PFSK-1 (cell line): ENCODE measurements around the gene KCNB1.

Experiments
- FOXP2 ChIP-seq: optimal IDR thresholded peaks from 2 replicates; pipeline ENCODE3; 2011; ENCODE audit warnings: borderline replicate concordance, control low read depth, inconsistent platforms; ENCODE audit not compliant: insufficient read depth; ENCODE audit errors: extremely low read length, extremely low read depth
- POLR2AphosphoS5 ChIP-seq: IDR thresholded peaks from 2 replicates; pipeline ENCODE4 v1.6.1; 2012; ENCODE audit warnings: low read depth, mild to moderate bottlenecking, control low read depth, low read length, moderate library complexity
- SIN3A ChIP-seq: IDR thresholded peaks from 2 replicates; pipeline ENCODE4 v1.6.1; 2012; ENCODE audit warnings: mild to moderate bottlenecking, low read length, moderate library complexity, borderline replicate concordance; ENCODE audit not compliant: insufficient read depth
- TAF1 ChIP-seq: IDR thresholded peaks from 2 replicates; pipeline ENCODE4 v1.6.1; 2012; ENCODE audit warnings: low read length, control low read depth, borderline replicate concordance; ENCODE audit not compliant: insufficient read depth
- TF ChIP-seq, protein P1 (sequence below), 2 experiments: IDR thresholded peaks; 2 replicates each; pipeline versions ENCODE4 v1.6.1 to v1.8.0; 2011 to 2012; ENCODE audit warnings: low read depth in 2 of 2, low read length in 2 of 2, control low read depth in 1 of 2, inconsistent platforms in 1 of 2, mild to moderate bottlenecking in 1 of 2, moderate library complexity in 1 of 2; ENCODE audit not compliant: insufficient read depth in 1 of 2

The KCNB1 gene

DNA sequence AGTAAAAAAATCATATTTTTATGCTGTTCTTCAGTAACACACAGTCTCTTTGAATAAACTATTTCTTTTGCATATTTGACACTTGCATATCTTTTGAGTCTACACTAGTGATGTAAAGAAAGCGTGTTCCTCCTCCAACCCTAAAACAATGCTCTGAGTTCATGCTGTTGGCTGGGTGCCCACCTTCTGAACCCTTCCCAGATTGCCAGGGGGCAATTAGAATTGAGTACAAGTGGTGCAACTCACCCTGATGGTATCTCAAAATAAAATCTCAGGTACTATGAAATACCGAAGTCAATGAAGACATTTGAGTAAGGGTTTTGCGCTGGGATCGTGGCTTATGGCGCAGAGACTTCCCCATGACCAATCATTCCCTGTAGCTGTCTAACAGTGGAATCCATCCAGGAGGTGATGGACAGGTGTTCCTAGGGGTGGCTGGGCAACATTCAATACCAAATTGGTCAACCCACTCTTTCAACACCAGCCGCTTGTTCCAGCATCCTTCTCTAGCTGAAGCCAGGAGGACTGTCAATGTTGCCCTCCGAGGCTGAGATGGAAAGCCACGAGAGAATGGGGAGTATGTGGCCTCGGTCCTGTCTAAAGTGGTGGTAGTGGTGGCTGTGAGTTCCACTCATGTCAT is 110.3 kb downstream of the KCNB1 start:
- TF ChIP-seq SIN3A (no peak), FOXP2 (no peak), POLR2AphosphoS5 (no peak), TAF1 (no peak)
- TF ChIP-seq, protein P1, sequence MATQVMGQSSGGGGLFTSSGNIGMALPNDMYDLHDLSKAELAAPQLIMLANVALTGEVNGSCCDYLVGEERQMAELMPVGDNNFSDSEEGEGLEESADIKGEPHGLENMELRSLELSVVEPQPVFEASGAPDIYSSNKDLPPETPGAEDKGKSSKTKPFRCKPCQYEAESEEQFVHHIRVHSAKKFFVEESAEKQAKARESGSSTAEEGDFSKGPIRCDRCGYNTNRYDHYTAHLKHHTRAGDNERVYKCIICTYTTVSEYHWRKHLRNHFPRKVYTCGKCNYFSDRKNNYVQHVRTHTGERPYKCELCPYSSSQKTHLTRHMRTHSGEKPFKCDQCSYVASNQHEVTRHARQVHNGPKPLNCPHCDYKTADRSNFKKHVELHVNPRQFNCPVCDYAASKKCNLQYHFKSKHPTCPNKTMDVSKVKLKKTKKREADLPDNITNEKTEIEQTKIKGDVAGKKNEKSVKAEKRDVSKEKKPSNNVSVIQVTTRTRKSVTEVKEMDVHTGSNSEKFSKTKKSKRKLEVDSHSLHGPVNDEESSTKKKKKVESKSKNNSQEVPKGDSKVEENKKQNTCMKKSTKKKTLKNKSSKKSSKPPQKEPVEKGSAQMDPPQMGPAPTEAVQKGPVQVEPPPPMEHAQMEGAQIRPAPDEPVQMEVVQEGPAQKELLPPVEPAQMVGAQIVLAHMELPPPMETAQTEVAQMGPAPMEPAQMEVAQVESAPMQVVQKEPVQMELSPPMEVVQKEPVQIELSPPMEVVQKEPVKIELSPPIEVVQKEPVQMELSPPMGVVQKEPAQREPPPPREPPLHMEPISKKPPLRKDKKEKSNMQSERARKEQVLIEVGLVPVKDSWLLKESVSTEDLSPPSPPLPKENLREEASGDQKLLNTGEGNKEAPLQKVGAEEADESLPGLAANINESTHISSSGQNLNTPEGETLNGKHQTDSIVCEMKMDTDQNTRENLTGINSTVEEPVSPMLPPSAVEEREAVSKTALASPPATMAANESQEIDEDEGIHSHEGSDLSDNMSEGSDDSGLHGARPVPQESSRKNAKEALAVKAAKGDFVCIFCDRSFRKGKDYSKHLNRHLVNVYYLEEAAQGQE (IDR thresholded peaks at IDR 0.05; ENCODE audit: insufficient read depth in 1 of 2, low read depth in 2 of 2, low read length in 2 of 2) = no peak

DNA sequence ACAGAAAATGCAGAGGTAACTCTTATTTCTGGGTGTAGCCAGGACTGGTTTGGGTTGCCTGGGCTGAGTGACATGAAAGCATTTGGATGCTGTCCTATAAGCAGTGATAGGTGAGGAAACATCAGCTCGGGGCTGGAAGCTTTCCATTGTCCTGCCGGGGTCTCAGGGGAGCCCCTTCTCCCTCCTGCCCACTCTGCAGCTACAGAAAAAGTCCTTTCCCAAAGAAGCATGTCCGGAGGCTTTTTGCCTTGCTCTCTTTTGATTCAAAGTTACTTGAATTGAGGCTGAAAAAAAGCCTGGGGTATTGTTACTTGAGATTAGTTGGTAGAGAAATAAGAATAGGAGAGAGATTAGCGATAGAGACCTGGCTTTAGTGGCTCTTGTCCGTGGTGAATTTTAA is 113.9 kb downstream of the KCNB1 start:
- TF ChIP-seq FOXP2 = no peak
- no peak for TF ChIP-seq SIN3A
- TF ChIP-seq, protein P1 (IDR thresholded peaks at IDR 0.05; ENCODE audit: insufficient read depth in 1 of 2, low read depth in 2 of 2, low read length in 2 of 2) = no peak
- TF ChIP-seq POLR2AphosphoS5 = no peak
- TF ChIP-seq TAF1 = no peak

DNA sequence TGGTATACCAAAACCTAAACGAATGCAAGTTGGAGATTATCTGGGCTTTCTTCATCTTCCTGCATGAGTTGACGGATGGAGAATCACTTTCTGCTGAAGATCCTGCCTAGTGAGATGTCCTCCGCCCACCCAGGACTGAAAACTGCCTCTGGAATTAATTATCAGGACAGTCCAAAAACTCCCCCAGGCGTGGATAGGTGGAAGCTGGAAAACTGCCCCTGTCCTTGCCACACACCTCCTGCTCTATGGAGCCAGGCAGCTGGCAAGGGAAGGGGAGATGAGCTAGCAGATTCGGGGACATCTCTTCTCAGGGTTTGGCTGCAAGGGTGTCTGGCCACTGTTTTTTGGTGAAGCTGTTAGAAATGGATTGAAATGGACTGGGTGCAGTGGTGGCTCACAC is 115.4 kb downstream of the KCNB1 start:
- TF ChIP-seq SIN3A (no peak), FOXP2 (no peak), POLR2AphosphoS5 (no peak), TAF1 (no peak)
- TF ChIP-seq, protein P1 (IDR thresholded peaks at IDR 0.05; ENCODE audit: insufficient read depth in 1 of 2, low read depth in 2 of 2, low read length in 2 of 2) = no peak

DNA sequence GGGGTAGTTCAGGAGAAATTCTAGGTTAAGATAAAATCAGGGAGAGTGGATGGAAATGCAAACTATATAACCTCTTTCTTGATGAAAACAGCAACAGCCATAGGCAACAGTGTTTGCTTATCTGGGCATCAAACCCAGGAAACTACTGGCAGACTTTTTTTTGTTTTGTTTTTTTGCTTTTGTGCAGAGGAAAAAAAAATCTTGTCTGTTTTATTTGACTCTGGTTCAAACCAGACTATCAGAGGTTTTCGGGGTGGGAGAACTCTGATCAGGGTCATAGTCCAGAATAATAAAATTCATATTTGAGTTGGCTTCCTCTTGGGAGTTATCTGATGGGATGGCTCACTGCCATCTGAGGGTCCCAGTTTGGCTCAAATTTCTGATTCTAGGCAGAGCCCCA is 115.8 kb downstream of the KCNB1 start:
- TF ChIP-seq POLR2AphosphoS5 (no peak), TAF1 (no peak)
- TF ChIP-seq, protein P1 (IDR thresholded peaks at IDR 0.05; ENCODE audit: insufficient read depth in 1 of 2, low read depth in 2 of 2, low read length in 2 of 2) = no peak

DNA sequence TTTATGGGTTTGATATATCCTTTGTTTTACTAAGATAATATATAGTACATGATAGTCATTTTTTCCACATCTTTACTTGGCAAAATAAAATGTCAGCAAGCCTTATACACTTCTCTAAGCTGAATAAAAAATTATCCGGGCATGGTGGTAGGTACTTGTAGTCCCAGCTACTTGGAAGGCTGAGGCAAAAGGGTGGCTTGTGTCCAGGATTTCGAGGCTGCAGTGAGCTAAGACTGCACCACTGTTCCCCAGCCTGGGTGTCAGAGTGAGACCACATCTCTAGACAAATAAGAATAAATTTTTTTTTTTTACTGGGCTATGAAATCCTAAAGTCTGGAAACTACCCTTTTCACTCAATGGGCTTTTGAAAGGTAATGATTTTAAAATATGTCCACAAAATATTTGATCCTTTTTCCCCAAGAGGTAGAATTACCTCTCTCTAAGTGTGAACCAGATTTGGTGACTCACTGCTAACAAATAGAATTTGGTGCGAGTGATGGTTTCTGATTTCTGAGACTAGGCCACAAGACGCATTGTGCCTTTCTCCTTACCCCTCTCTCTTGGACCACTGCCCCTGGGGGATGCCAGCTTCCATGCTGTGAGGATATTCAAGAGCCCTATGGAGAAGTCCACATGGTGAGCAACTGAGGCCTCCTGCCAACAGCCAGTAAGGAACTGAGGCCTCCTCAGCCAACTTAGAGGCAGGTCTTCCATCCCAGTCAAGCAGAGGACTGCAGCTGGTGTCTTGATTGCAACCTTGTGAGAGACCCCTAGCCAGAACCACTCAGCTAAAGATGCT is 120.4 kb downstream of the KCNB1 start:
- no peak for TF ChIP-seq POLR2AphosphoS5
- no peak for TF ChIP-seq FOXP2
- TF ChIP-seq TAF1 = no peak
- TF ChIP-seq, protein P1 (IDR thresholded peaks at IDR 0.05; ENCODE audit: insufficient read depth in 1 of 2, low read depth in 2 of 2, low read length in 2 of 2) = no peak
- no peak for TF ChIP-seq SIN3A
